Nephron (organoid): Measurements from ENCODE around the gene TESMIN.

Experiments
- H3K27ac Mint-ChIP-seq, 3 experiments: 2 replicates each; pipeline ENCODE4 v1.8.0; 2020; ENCODE audit warnings: mixed read lengths in 3 of 3, mild to moderate bottlenecking in 2 of 3, moderate library complexity in 1 of 3
- H3K27me3 Mint-ChIP-seq: 2 replicates; pipeline ENCODE4 v1.8.0; 2021; ENCODE audit warnings: low read depth, mild to moderate bottlenecking, moderate library complexity, mixed read lengths
- H3K36me3 Mint-ChIP-seq: 2 replicates; pipeline ENCODE4 v1.8.0; 2020; ENCODE audit warnings: low read depth, mixed read lengths
- H3K4me1 Mint-ChIP-seq: 2 replicates; pipeline ENCODE4 v1.8.0; 2020; ENCODE audit warnings: mixed read lengths
- H3K4me3 Mint-ChIP-seq, 3 experiments: 2 replicates each; pipeline ENCODE4 v1.8.0; 2020; ENCODE audit warnings: mild to moderate bottlenecking in 3 of 3, mixed read lengths in 3 of 3, moderate library complexity in 2 of 3
- H3K9me3 Mint-ChIP-seq: 2 replicates; pipeline ENCODE4 v1.8.0; 2020; ENCODE audit warnings: mixed read lengths
- CTCF ChIP-seq, 3 experiments: fragments of 200-600 bp; sonication (generic); IDR thresholded peaks; one replicate each; pipeline ENCODE4 v1.5.0; 2021; ENCODE audit warnings: antibody characterized with exemption in 3 of 3; ENCODE audit not compliant: unreplicated experiment in 3 of 3

The TESMIN gene

GRCh38 chr11:68661014-68661413 is 90.3 kb downstream of the TESMIN start:
- Mint-ChIP-seq H3K4me1 (peaks cover 24% of the 10 kb centered on the region), H3K36me3 (no peaks in the 10 kb centered on the region), H3K27ac (no peak overlapping the region), H3K27me3 (peaks cover 13% of the 10 kb centered on the region), H3K4me3 (no peak overlapping the region), H3K9me3 (peaks cover 2% of the 10 kb centered on the region)
- TF ChIP-seq CTCF (IDR thresholded peaks at IDR 0.05; ENCODE audit: unreplicated experiment in 3 of 3) = no peak

GRCh38 chr11:68660066-68660810 is 91.1 kb downstream of the TESMIN start:
- no peak for TF ChIP-seq CTCF (IDR thresholded peaks at IDR 0.05; ENCODE audit: unreplicated experiment in 3 of 3)
- H3K36me3 Mint-ChIP-seq = no peaks in the 10 kb centered on the region
- no peak overlapping the region for H3K4me3 Mint-ChIP-seq
- peaks cover 10% of the 10 kb centered on the region for H3K27me3 Mint-ChIP-seq
- peaks cover 21% of the 10 kb centered on the region for H3K4me1 Mint-ChIP-seq
- peaks cover 5% of the 10 kb centered on the region for H3K9me3 Mint-ChIP-seq
- H3K27ac Mint-ChIP-seq = peak overlapping the region in 1 of 3 experiments; percentile 66

- Mint-ChIP-seq H3K9me3 (peaks cover 12% of the 10 kb centered on the region), H3K27me3 (peaks cover 9% of the 10 kb centered on the region), H3K4me1 (peaks cover 19% of the 10 kb centered on the region), H3K27ac (peak overlapping the region; percentile 85 to 94 (median 90)), H3K36me3 (no peaks in the 10 kb centered on the region), H3K4me3 (peak overlapping the region in 1 of 3 experiments; percentile 15)
- no peak for TF ChIP-seq CTCF (IDR thresholded peaks at IDR 0.05; ENCODE audit: unreplicated experiment in 3 of 3)
Observed at GRCh38 chr11:68659158-68659921, 92.0 kb downstream of the TESMIN start.

GRCh38 chr11:68658661-68659060 is 92.7 kb downstream of the TESMIN start:
- H3K4me1 Mint-ChIP-seq = peaks cover 19% of the 10 kb centered on the region
- peaks cover 9% of the 10 kb centered on the region for H3K27me3 Mint-ChIP-seq
- no peak for TF ChIP-seq CTCF (IDR thresholded peaks at IDR 0.05; ENCODE audit: unreplicated experiment in 3 of 3)
- H3K4me3 Mint-ChIP-seq = no peak overlapping the region
- H3K36me3 Mint-ChIP-seq = no peaks in the 10 kb centered on the region
- H3K9me3 Mint-ChIP-seq = peaks cover 12% of the 10 kb centered on the region
- peak overlapping the region; percentile 85 to 94 (median 90) for H3K27ac Mint-ChIP-seq

GRCh38 chr11:68658097-68658496 is 93.2 kb downstream of the TESMIN start:
- no peak overlapping the region for H3K4me3 Mint-ChIP-seq
- TF ChIP-seq CTCF (IDR thresholded peaks at IDR 0.05; ENCODE audit: unreplicated experiment in 3 of 3) = no peak
- H3K27me3 Mint-ChIP-seq = peaks cover 9% of the 10 kb centered on the region
- peaks cover 15% of the 10 kb centered on the region for H3K9me3 Mint-ChIP-seq
- no peaks in the 10 kb centered on the region for H3K36me3 Mint-ChIP-seq
- H3K27ac Mint-ChIP-seq = peak overlapping the region in 1 of 3 experiments; percentile 11
- H3K4me1 Mint-ChIP-seq = peaks cover 19% of the 10 kb centered on the region
